Dermis blood vessel endothelial cell (primary cell): Measurements from ENCODE around the gene KLHDC8A. TPM values are rescaled to one million over a fixed set of nuclear protein-coding genes. Genes with fewer than 3 reads are reported as not detected.
"Not testable (repeated sequence)": the region's sequence is repeated elsewhere in the genome, so short reads cannot be mapped to it uniquely, and the experiment has no call there.

Source experiments
- DNase-seq: peaks from one replicate; pipeline ENCODE4 v3.0.0; 2010
- total RNA-seq: library from RNA; depleted of rRNA; stranded (reverse); fragments of >200 nt; gene quantifications from 2 replicates; pipeline ENCODE4 v1.2.3, GENCODE V29; 2014

KLHDC8A gene, protein sequence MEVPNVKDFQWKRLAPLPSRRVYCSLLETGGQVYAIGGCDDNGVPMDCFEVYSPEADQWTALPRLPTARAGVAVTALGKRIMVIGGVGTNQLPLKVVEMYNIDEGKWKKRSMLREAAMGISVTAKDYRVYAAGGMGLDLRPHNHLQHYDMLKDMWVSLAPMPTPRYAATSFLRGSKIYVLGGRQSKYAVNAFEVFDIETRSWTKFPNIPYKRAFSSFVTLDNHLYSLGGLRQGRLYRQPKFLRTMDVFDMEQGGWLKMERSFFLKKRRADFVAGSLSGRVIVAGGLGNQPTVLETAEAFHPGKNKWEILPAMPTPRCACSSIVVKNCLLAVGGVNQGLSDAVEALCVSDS
- total RNA-seq: not detected in 2 replicates

DNA sequence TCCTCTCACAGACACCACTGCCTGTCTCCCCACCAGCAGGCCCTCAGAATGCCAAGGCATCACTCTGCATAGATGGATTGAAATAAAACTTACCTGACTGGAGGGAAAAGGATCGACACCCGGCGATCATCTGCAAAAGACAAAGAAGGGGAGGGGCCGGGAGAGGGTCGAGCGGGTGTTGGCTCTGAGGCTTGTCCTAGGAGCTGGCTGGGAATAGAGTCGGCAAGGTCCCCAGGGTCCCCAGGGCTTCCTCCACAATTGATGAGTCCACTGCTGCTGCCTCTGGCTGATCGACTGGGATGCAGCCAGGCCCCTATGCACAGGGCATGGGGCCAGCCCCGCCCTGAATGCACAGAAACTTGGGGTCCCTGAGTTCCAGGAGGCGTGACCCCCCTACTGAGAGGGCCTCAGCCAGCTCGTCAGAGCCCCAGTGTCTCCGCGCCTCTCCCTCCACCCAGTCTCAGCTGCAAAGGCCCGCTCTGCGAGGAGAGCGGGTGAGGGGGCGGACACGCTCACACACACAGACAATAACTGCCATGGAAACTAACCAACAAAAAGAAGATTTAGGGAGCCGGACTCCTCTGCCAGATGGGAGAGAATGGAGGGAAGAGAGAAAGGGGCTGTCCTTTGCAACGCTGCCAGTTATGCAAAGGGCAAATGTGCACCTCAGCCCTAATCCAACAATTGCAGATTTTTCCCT lies at the start of gene KLHDC8A:
TSS of gene KLHDC8A (minus strand) at position 483 of the 700 bp plus-strand sequence. CDS start 13,318 bp downstream, outside the sequence.
- no peak for DNase-seq

DNA sequence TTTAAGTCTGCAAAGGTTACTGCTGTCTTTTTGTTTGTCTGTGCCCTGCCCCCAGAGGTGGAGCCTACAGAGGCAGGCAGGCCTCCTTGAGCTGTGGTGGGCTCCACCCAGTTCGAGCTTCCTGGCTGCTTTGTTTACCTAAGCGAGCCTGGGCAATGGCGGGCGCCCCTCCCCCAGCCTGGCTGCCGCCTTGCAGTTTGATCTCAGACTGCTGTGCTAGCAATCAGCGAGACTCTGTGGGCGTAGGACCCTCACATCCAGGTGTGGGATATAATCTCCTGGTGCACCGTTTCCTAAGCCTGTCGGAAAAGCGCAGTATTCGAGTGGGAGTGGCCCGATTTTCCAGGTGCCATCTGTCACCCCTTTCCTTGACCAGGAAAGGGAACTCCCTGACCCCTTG lies 49.5 kb upstream of the KLHDC8A start:
- not testable (repeated sequence) for DNase-seq

DNA sequence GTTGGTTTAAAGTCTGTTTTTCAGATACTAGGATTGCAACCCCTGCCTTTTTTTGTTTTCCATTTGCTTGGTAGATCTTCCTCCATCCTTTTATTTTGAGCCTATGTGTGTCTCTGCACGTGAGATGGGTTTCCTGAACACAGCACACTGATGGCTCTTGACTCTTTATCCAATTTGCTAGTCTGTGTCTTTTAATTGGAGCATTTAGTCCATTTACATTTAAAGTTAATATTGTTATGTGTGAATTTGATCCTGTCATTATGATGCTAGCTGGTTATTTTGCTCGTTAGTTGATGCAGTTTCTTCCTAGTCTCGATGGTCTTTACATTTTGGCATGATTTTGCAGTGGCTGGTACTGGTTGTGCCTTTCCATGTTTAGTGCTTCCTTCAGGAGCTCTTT lies 47.8 kb upstream of the KLHDC8A start:
- not testable (repeated sequence) for DNase-seq

DNA sequence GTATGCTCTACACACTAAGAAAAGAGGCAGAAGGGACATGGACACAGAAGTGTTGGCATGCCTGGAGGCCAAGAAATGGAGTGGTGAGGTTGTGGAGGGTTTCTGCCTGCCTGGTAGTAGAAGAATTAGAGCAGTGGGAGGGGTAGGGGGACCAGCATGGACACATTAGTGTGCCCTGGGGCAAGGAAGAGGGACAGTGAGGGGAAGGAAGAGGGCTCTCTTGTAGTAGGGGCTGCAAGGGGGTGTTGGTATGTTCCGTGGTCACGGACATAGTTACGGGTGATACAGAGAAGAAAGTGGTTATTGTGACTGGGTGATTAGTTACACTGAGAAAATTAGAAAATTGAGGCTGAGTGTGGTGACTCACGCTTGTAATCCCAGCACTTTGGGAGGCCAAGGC lies 41.9 kb upstream of the KLHDC8A start:
- no peak for DNase-seq

- peak; percentile 72 for DNase-seq
These were observed 40.4 kb upstream of the KLHDC8A start for GRCh38 chr1:205396967-205397616.

DNA sequence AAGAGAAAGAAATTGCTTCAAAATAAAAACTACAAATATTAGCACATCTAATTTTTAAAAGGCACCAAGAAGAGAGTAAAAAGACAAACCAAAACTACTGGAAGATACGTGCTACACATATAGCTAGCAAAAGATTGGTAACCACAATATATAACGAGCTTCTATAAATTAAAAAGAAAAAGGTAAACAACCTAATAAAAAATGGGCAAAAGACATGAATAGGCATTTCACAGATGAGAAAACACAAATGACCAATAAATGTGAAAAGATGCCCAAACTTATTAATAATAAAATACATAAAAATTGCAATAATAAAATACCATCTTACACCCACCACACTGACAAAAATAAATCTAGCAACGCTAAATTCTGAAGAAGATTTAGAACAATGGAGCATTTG lies 38.9 kb upstream of the KLHDC8A start:
- DNase-seq: no peak

- no peak for DNase-seq
These were observed 35.9 kb upstream of the KLHDC8A start for GRCh38 chr1:205392650-205393049.

- DNase-seq: no peak
These were observed 34.7 kb upstream of the KLHDC8A start for GRCh38 chr1:205391386-205391785.

GRCh38 chr1:205387845-205388244 lies 31.1 kb upstream of the KLHDC8A start:
- DNase-seq: no peak

DNA sequence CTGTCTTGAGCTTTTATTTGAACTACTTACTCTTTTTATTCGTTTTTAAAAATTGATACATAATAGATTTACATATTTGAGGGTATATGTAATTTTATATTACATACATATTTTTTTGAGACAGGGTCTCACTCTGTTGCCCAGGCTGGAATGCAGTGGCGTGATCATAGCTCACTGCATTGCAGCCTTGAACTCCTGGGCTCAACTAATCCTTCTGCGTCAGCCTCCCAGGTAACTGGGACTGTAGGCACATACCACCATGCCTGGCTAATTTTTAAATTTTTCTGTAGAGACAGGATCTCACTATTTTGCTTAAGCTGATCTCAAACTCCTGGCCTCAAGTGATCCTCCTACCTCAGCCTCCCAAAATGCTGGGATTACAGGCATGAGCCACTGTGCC lies 26.3 kb upstream of the KLHDC8A start:
- not testable (repeated sequence) for DNase-seq

DNA sequence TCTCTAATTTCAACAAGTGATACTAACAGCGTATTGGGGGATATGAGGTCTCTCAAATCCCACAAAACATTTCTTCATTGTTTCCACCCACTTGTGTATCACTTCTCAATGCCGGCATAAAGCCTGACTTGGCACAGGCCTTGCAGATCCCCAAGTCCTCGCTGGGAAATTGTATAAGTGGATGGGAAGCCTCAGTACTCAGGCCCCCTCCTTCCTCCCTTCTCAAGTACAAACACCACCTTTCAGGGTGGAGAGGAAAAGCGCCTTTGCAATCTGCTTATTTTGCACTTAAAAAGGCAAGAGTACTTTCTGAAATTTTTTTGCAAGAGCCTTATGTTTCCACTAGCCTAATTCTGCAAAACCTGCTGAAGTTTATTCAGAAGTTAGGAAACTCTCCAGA lies 25.8 kb upstream of the KLHDC8A start:
- DNase-seq: no peak

- DNase-seq: no peak
These were observed 24.6 kb upstream of the KLHDC8A start for GRCh38 chr1:205381305-205381704.

DNA sequence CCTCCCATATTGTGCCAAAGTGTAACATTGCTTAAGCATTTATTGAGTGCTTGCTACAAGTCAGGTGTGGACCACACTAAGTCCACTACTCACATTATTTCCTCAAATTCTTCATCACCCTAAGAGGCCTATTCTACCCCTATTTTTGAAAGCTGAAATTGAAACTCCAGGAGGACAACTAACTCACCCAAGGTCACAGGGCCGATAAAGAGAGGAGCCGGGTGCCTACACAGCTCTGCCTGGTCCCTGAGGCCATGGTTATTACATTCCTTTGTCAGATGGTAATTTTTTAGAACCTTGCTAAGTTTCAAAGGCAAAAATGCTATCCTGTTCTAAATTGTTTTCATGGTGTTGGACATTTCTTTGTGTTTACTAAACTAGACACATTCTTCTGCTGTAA lies 24.2 kb upstream of the KLHDC8A start:
- no peak for DNase-seq

GRCh38 chr1:205379056-205379455 lies 22.3 kb upstream of the KLHDC8A start:
- DNase-seq: no peak

DNA sequence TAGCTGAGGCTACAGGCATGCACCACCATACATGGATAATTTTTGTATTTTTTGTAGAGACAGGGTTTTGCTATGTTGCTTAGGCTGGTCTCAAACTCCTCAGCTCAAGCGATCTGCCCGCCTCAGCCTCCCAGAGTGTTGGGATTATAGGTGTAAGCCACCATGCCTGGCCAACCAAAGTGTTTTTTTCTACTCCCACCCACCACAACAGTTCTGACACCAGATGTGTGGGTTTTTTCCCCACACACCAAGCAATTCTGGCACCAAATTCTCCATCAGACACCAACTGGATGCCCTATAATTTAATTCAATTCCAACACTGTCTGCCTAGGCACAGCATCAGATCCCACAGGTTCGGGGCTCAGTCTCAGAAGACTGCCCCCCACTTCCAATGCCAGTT lies 20.6 kb upstream of the KLHDC8A start:
- no peak for DNase-seq

DNA sequence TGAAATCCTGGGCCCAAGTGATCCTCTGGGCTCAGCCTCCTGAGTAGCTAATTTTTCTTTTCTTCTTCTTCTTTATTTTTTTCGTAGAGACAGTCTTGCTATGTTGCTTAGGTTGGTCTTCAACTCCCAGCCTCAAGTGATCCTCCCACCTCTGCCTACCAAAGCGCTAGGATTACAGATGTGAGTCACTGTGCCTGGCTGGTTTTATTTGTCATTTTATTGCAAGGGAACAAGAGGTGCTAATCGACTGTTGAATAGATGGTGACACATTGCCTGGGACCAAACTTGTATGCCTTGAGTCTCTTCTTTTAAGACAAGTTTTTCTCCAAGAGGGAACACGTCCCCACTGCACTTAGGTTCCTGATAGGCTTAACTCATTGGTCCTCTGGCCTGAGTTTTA lies 20.0 kb upstream of the KLHDC8A start:
- DNase-seq: no peak

DNA sequence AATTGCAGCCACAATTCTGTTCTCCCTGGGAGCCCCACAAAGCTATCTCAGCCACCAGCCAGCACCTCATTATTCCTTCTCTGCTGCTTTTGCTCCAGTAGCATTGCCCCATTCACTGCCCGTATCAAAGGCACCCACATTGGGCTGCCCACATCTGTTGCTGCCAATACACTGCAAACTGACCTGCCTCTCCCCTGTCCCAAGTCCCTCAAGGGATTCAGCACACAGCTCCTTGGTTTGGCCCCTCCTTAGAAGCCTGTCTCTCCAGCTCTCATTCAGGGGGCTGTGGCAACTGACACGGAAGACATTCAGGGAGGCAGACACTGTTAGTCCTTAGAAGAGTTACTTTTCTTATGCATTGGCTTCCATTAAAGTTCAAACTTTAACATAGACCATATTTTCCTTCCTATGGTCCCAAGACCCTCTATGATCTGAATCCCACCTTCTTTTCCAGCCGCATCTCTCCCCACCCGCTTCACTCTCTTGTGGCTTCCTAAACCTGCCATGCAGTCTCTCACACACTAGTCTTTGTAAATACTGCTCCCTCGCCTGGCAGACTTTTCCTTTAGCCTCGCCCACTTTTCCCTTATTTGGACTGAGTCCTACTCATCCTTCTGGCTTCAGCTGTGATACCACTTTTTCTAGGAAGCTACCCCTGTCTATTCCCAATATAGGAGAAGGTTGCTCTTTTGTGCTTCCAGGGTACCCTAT lies 19.3 kb upstream of the KLHDC8A start:
- DNase-seq: peak; percentile 13

- peak; percentile 22 for DNase-seq
These were observed 17.7 kb upstream of the KLHDC8A start for GRCh38 chr1:205374210-205375078.

- DNase-seq: no peak
These were observed 17.1 kb upstream of the KLHDC8A start for GRCh38 chr1:205373798-205374175.

- DNase-seq: no peak
These were observed 16.5 kb upstream of the KLHDC8A start for GRCh38 chr1:205373022-205373797.
